ENCODE measurements around the gene LRRC3C.
"Not testable (repeated sequence)": the region's sequence is repeated elsewhere in the genome, so short reads cannot be mapped to it uniquely, and the experiment has no call there.

The LRRC3C gene

GRCh38 chr17:39894681-39895376, 32.7 kb upstream of the LRRC3C start:
- peak in 1 of 2 experiments; percentile 37 for DNase-seq (ENCODE audit: low read depth in 1 of 2, low spot score in 1 of 2)
- H3K27me3 ChIP-seq (ENCODE audit: insufficient read depth, poor library complexity, severe bottlenecking): no peaks in the 10 kb centered on the region
- no peak overlapping the region for H3K4me3 ChIP-seq (replicated peaks; ENCODE audit: insufficient read depth, low read length)
- TF ChIP-seq GABPA (IDR thresholded peaks at IDR 0.05; ENCODE audit: low read depth) (no peak), SPI1 (IDR thresholded peaks at IDR 0.05; ENCODE audit: borderline replicate concordance, low read depth) (peak; percentile 27; the same call in 1 of the 2 replicates)
- H3K27ac ChIP-seq (replicated peaks): no peak overlapping the region; the same call in 1 of the 2 replicates

DNA sequence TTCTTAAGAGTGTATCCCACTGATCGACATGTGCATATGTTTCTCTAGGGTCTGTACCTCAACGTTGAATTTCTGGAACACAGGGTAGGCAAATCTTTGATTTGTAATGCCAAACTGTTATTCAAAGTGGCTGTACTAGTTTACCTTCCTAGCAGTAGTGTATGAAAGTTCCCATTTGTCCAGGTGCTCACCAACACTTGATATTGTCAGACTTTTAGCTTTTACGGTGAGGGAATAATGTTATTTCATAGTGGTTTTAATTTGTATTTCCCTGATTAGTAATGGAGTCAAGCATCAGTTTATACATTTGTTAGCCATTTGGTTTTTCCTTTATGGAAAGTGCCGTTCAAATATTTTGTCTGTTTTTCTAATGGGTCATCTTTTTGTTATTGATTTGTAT, 29.4 kb upstream of the LRRC3C start:
- TF ChIP-seq SPI1 (IDR thresholded peaks at IDR 0.05; ENCODE audit: borderline replicate concordance, low read depth) (no peak), GABPA (IDR thresholded peaks at IDR 0.05; ENCODE audit: low read depth) (no peak), CTCF (IDR thresholded peaks at IDR 0.05; ENCODE audit: insufficient read depth, low read length) (no peak), POLR2AphosphoS5 (IDR thresholded peaks at IDR 0.05; ENCODE audit: low read depth) (no peak)
- TF ChIP-seq, protein P1, sequence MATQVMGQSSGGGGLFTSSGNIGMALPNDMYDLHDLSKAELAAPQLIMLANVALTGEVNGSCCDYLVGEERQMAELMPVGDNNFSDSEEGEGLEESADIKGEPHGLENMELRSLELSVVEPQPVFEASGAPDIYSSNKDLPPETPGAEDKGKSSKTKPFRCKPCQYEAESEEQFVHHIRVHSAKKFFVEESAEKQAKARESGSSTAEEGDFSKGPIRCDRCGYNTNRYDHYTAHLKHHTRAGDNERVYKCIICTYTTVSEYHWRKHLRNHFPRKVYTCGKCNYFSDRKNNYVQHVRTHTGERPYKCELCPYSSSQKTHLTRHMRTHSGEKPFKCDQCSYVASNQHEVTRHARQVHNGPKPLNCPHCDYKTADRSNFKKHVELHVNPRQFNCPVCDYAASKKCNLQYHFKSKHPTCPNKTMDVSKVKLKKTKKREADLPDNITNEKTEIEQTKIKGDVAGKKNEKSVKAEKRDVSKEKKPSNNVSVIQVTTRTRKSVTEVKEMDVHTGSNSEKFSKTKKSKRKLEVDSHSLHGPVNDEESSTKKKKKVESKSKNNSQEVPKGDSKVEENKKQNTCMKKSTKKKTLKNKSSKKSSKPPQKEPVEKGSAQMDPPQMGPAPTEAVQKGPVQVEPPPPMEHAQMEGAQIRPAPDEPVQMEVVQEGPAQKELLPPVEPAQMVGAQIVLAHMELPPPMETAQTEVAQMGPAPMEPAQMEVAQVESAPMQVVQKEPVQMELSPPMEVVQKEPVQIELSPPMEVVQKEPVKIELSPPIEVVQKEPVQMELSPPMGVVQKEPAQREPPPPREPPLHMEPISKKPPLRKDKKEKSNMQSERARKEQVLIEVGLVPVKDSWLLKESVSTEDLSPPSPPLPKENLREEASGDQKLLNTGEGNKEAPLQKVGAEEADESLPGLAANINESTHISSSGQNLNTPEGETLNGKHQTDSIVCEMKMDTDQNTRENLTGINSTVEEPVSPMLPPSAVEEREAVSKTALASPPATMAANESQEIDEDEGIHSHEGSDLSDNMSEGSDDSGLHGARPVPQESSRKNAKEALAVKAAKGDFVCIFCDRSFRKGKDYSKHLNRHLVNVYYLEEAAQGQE (IDR thresholded peaks at IDR 0.05; ENCODE audit: insufficient replicate concordance, low read depth): no peak
- no peak for DNase-seq (ENCODE audit: low read depth in 1 of 2, low spot score in 1 of 2)
- H3K27me3 ChIP-seq (ENCODE audit: insufficient read depth, poor library complexity, severe bottlenecking): no peaks in the 10 kb centered on the region
- no peak overlapping the region for H3K27ac ChIP-seq (replicated peaks)
- no peak overlapping the region for H3K4me3 ChIP-seq (replicated peaks; ENCODE audit: insufficient read depth, low read length)

DNA sequence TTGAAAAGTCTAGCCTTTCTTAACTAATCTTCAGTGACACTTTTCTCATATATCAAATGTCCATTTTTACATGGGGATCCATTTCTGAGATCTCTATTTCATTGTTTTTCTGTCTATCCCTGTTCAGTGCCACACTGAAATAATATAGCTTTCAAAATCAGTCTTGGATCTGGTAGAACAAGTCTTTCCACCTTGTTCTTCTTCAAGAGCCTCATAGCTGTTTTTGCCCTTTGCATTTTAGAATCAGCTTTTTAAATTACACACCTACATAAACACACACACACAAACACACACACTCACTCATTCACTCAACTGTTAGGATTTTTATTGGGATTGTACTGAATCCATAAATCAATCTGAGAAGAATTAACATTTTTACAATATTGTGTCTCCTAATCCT, 28.3 kb upstream of the LRRC3C start:
- Histone ChIP-seq H3K27ac (replicated peaks) (no peak overlapping the region), H3K27me3 (ENCODE audit: insufficient read depth, poor library complexity, severe bottlenecking) (no peaks in the 10 kb centered on the region), H3K4me3 (replicated peaks; ENCODE audit: insufficient read depth, low read length) (no peak overlapping the region)
- DNase-seq (ENCODE audit: low read depth in 1 of 2, low spot score in 1 of 2): no peak
- TF ChIP-seq POLR2AphosphoS5 (IDR thresholded peaks at IDR 0.05; ENCODE audit: low read depth) (no peak), CTCF (IDR thresholded peaks at IDR 0.05; ENCODE audit: insufficient read depth, low read length) (no peak), SPI1 (IDR thresholded peaks at IDR 0.05; ENCODE audit: borderline replicate concordance, low read depth) (no peak), GABPA (IDR thresholded peaks at IDR 0.05; ENCODE audit: low read depth) (no peak)
- TF ChIP-seq, protein P1 (IDR thresholded peaks at IDR 0.05; ENCODE audit: insufficient replicate concordance, low read depth): no peak

GRCh38 chr17:39902027-39902426, 25.5 kb upstream of the LRRC3C start:
- not testable (repeated sequence) for DNase-seq (ENCODE audit: low read depth in 1 of 2, low spot score in 1 of 2)

More at GRCh38 chr17:39902027-39902426, 25.5 kb upstream of the LRRC3C start:
- not testable (repeated sequence) for H3K27ac ChIP-seq (replicated peaks); H3K4me3 ChIP-seq (replicated peaks; ENCODE audit: insufficient read depth, low read length); H3K27me3 ChIP-seq (ENCODE audit: insufficient read depth, poor library complexity, severe bottlenecking)

Data from HL-60 (cell line).